SH-SY5Y (cell line): Measurements from ENCODE around the gene KRT72.

Source experiments
- GATA2 ChIP-seq: IDR thresholded peaks from 2 replicates; pipeline ENCODE4 v1.6.1; 2011; ENCODE audit warnings: mild to moderate bottlenecking, low read depth, low read length
- GATA3 ChIP-seq: IDR thresholded peaks from 2 replicates; pipeline ENCODE4 v1.6.1; 2011; ENCODE audit warnings: low read depth, mild to moderate bottlenecking, low read length, moderate library complexity

DNA sequence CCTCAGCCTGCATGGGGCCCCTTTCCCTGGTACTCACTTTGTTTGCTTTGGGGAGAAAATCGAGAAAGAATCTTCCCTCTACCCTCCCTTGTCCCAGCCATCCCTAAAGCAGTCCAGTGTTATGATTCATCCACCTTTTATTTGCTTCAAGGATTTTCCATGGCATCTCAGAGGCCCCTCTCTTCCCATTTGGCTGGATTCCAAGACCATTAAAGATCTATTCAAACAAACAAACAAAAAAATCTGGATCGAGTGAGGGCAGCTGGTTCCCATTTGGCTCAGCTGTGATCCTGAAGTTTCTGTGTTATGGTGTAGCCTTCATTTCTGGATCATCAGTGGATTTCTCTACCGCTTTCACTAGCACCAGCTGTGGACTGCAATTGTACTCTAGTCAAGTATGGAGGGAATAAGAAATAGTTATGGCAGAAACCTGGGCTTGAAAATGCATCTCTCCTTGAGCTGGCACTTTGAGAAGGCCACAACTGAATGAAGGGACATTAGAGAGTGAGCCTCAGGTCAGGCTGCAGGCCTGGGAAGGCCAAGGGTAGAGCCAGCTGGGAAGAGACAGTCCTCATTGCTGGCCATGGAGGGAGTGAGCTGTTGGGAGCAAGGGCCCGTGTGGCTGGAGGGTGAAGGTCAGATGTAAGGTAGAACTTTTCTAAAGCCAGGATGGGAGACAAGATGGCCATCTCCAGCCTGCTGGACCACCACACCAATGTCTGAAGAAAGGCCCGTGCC lies 62.0 kb downstream of the KRT72 start:
- TF ChIP-seq GATA3, result no peak
- TF ChIP-seq GATA2, result no peak
